ENCODE results near the gene GRIK2.

GRIK2 gene

DNA sequence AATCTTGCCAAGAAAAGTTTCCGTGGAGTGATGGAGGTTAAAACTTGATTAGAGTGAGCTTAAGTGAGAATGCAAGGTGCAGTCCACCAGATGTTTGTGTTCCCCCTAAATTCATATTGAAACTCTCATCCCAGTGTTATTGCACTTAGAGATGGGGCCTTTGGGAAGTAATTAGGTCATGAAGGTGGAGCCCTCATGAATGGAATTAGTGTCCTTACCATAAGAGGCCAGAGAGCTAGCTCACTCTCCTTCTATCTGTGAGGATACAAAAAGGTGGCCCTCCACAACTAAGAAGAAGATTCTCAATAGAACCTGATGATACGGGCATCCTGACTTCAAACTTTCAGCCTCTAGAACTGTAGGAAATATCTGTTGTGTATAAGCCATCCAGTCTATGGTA lies 258.6 kb downstream of the GRIK2 start:
- H3K27ac ChIP-seq: no peak overlapping the region
- TF ChIP-seq, protein P1, sequence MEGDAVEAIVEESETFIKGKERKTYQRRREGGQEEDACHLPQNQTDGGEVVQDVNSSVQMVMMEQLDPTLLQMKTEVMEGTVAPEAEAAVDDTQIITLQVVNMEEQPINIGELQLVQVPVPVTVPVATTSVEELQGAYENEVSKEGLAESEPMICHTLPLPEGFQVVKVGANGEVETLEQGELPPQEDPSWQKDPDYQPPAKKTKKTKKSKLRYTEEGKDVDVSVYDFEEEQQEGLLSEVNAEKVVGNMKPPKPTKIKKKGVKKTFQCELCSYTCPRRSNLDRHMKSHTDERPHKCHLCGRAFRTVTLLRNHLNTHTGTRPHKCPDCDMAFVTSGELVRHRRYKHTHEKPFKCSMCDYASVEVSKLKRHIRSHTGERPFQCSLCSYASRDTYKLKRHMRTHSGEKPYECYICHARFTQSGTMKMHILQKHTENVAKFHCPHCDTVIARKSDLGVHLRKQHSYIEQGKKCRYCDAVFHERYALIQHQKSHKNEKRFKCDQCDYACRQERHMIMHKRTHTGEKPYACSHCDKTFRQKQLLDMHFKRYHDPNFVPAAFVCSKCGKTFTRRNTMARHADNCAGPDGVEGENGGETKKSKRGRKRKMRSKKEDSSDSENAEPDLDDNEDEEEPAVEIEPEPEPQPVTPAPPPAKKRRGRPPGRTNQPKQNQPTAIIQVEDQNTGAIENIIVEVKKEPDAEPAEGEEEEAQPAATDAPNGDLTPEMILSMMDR (conservative IDR thresholded peaks at IDR 0.05): no peak

- TF ChIP-seq, protein P1 (conservative IDR thresholded peaks at IDR 0.05): no peak
Observed at GRCh38 chr6:101655109-101655508, 261.6 kb downstream of the GRIK2 start.

DNA sequence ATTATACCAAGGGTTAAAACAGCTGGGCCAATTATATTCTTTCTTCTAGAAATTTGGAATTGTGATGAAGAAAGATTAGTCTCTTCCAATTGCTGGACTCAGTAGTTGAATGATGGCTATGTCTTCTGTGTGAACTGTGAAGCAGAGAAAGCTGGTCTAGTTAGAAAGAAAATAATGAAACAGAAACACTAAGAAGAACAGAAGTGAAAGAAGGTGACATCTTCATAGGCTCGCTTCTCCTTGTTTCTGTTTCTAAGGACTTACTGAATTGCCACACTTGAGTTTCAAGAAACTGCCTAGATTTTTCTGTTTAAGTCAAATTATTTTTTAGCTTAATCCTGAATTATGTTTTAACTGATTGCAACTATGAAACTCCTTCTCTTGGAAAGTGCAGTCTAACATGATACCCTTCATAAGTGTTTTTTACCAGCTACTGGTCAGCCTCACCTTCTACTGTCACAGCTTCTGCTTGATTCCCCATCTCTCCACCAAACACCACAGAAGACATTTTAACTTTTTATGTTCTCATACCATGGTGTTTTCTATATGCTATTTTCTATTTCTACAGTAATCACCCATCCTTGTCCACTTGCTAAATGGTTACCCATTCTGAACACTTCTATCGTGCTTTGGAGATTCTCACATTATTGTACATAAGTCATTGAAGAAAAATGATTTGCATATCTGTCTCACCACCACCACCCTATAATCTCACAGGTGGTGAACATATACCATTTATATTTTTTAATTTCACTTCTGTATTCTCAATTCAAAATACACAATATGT lies 268.8 kb downstream of the GRIK2 start:
- no peak overlapping the region for H3K27ac ChIP-seq

More at GRCh38 chr6:101655109-101655508, 261.6 kb downstream of the GRIK2 start:
- H3K27ac ChIP-seq: no peak overlapping the region

DNA sequence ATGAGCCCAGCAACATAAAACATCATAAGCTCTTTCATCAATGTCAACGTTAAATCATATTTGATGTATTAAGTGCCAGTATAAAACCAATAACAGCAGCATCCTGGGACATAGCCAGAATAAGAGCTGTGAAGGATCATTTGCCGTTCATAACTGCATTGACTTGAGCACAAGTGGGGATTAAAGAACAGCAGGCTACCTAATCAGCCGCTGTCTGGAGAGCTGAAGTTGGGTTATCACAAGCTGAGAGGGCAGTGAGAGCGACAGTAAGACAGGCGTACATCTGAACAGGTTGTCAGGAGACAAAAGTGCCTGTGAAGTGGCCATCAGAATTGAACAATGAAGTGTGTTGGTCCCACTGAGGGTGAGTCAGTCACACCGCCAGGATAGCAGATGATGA lies 269.6 kb downstream of the GRIK2 start:
- no peak overlapping the region for H3K27ac ChIP-seq
- TF ChIP-seq, protein P1 (conservative IDR thresholded peaks at IDR 0.05): no peak

More for the DNA sequence above, 268.8 kb downstream of the GRIK2 start:
- TF ChIP-seq, protein P1 (conservative IDR thresholded peaks at IDR 0.05): no peak

- TF ChIP-seq, protein P1 (conservative IDR thresholded peaks at IDR 0.05): no peak
- no peak overlapping the region for H3K27ac ChIP-seq
Observed at GRCh38 chr6:101666256-101666655, 272.7 kb downstream of the GRIK2 start.

- TF ChIP-seq, protein P1 (conservative IDR thresholded peaks at IDR 0.05): no peak
- no peak overlapping the region for H3K27ac ChIP-seq
Observed at GRCh38 chr6:101668496-101669030, 275.1 kb downstream of the GRIK2 start.

DNA sequence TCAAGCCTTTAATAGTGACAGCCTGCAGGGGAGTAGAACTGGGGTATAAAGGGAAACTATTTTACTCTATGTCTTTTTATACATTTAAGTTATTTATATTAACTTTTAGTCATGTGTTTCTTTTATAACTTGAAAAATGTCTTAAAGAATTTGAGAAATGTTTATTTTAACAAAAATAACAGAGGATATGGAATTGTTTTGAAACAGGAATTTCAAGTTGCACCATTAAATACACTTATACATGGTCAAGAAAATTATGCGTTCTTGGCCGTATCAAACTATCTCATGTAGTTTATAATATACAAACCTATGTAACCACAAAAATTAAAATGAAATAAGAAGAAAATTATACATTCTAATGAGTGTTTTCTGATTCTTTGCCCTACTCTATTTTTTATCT lies 282.7 kb downstream of the GRIK2 start:
- H3K27ac ChIP-seq: no peak overlapping the region
- TF ChIP-seq, protein P1 (conservative IDR thresholded peaks at IDR 0.05): no peak
